WERI-Rb-1 (cell line): ENCODE results near the gene TM4SF18.

ENCODE experiments used
- DNase-seq: peaks from one replicate; pipeline ENCODE4 v3.0.0-alpha.2; 2020
- H3K27ac ChIP-seq: fragments of 250-450 bp; sonication (Bioruptor Pico); 2 replicates; pipeline ENCODE4 v1.5.1; 2020; ENCODE audit warnings: mild to moderate bottlenecking, moderate library complexity
- H3K27me3 ChIP-seq: fragments of 250-450 bp; sonication (Bioruptor Pico); 2 replicates; pipeline ENCODE4 v1.5.1; 2021; ENCODE audit warnings: mild to moderate bottlenecking, low read depth, moderate library complexity; ENCODE audit not compliant: insufficient read depth, severe bottlenecking
- H3K36me3 ChIP-seq: fragments of 250-450 bp; sonication (Bioruptor Pico); 2 replicates; pipeline ENCODE4 v1.5.1; 2020; ENCODE audit warnings: mild to moderate bottlenecking, moderate library complexity
- H3K4me3 ChIP-seq: 2 replicates; pipeline ENCODE4 v1.5.1; 2011; ENCODE audit warnings: low read depth, mild to moderate bottlenecking, control low read depth, low read length
- H3K9me3 ChIP-seq: fragments of 250-450 bp; sonication (Bioruptor Pico); 2 replicates; pipeline ENCODE4 v1.5.1; 2021; ENCODE audit warnings: mild to moderate bottlenecking, moderate library complexity; ENCODE audit not compliant: severe bottlenecking
- TF ChIP-seq, protein P1 (sequence below): IDR thresholded peaks from 2 replicates; pipeline ENCODE4 v1.5.1; 2011; ENCODE audit warnings: low read depth, mild to moderate bottlenecking, control low read depth, inconsistent platforms, low read length

Gene TM4SF18

GRCh38 chr3:149327156-149327555 lies 6.3 kb downstream of the TM4SF18 start:
- H3K27ac ChIP-seq, result no peak overlapping the region
- TF ChIP-seq, protein P1, sequence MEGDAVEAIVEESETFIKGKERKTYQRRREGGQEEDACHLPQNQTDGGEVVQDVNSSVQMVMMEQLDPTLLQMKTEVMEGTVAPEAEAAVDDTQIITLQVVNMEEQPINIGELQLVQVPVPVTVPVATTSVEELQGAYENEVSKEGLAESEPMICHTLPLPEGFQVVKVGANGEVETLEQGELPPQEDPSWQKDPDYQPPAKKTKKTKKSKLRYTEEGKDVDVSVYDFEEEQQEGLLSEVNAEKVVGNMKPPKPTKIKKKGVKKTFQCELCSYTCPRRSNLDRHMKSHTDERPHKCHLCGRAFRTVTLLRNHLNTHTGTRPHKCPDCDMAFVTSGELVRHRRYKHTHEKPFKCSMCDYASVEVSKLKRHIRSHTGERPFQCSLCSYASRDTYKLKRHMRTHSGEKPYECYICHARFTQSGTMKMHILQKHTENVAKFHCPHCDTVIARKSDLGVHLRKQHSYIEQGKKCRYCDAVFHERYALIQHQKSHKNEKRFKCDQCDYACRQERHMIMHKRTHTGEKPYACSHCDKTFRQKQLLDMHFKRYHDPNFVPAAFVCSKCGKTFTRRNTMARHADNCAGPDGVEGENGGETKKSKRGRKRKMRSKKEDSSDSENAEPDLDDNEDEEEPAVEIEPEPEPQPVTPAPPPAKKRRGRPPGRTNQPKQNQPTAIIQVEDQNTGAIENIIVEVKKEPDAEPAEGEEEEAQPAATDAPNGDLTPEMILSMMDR, result no peak

DNA sequence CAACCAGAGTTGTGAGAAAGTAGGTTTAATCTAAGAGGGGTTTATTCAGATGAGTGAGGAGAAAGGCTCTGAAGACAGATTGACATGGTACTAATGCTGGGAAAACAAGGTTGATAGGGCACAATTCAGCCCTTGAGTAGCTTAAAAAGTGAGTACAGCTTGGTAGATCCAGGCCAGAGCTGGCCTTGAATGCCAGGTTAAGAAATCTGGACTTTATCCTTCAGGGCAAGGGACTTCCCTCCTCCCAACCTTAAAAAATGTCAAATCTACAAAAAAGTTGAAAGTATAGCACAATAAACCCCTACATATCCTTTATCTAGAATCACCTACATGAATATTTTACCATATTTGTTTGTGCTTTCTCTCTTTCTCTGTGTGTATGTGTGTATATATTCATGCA lies 7.9 kb downstream of the TM4SF18 start:
- Histone ChIP-seq H3K27ac (no peak overlapping the region), H3K9me3 (no peaks in the 10 kb centered on the region), H3K36me3 (no peaks in the 10 kb centered on the region), H3K27me3 (no peaks in the 10 kb centered on the region), H3K4me3 (no peak overlapping the region)
- TF ChIP-seq, protein P1, result no peak
- DNase-seq, result no peak

More at GRCh38 chr3:149327156-149327555, 6.3 kb downstream of the TM4SF18 start:
- Histone ChIP-seq H3K36me3 (no peaks in the 10 kb centered on the region), H3K27me3 (no peaks in the 10 kb centered on the region), H3K9me3 (no peaks in the 10 kb centered on the region), H3K4me3 (no peak overlapping the region)
- no peak for DNase-seq

DNA sequence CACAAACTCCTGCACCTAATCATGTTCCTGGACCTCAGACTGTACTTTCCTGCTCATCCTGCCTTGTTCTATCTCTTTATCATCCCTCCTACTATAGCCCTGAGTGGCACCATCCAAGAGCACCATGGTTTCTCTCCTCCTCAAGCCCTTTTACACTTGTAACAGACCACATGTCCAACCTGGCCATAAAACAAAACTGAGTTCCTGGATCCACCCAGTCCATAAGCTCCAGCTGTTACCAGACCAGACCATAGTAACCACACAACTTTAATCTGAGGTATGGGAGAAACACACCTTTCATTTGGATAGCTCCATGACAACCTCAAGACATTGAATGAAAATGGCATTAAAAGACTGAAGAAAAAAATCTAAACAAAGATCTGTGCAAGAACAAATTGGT lies 9.1 kb downstream of the TM4SF18 start:
- Histone ChIP-seq H3K27me3 (no peaks in the 10 kb centered on the region), H3K27ac (no peak overlapping the region), H3K9me3 (no peaks in the 10 kb centered on the region), H3K4me3 (no peak overlapping the region), H3K36me3 (no peaks in the 10 kb centered on the region)
- TF ChIP-seq, protein P1, result no peak
- DNase-seq, result no peak

- Histone ChIP-seq H3K27me3 (no peaks in the 10 kb centered on the region), H3K9me3 (no peaks in the 10 kb centered on the region), H3K4me3 (no peak overlapping the region), H3K27ac (no peak overlapping the region), H3K36me3 (no peaks in the 10 kb centered on the region)
- TF ChIP-seq, protein P1, result no peak
- no peak for DNase-seq
These were observed 11.8 kb downstream of the TM4SF18 start for GRCh38 chr3:149321640-149322039.

- Histone ChIP-seq H3K27ac (no peak overlapping the region), H3K9me3 (no peaks in the 10 kb centered on the region), H3K36me3 (no peaks in the 10 kb centered on the region), H3K27me3 (no peaks in the 10 kb centered on the region), H3K4me3 (no peak overlapping the region)
- no peak for DNase-seq
- TF ChIP-seq, protein P1, result no peak
These were observed 12.3 kb downstream of the TM4SF18 start for GRCh38 chr3:149321136-149321535.

DNA sequence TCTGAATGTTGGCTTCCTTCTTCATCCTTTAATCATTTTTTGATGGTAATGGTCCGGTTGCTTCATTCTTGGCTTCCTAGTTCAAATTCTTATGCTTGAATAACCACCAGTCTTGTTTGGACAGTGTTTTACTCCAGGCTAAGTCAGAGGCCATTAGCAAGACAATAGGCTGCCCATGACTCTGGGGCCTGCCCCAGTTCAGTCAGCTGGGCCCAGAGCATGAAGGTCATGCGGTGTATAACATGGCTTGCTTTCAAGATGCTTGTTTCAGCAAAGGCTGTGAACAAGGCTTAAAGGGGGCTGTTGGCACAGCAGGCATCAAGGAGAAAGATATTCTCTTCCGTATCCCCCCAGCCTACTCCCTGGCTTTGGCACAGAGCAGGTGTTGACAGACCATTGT lies 13.7 kb downstream of the TM4SF18 start:
- TF ChIP-seq, protein P1, result no peak
- no peak overlapping the region for H3K27ac ChIP-seq

More for the DNA sequence above, 13.7 kb downstream of the TM4SF18 start:
- Histone ChIP-seq H3K36me3 (no peaks in the 10 kb centered on the region), H3K27me3 (no peaks in the 10 kb centered on the region), H3K9me3 (no peaks in the 10 kb centered on the region), H3K4me3 (no peak overlapping the region)
- DNase-seq, result no peak
